GM19328 (cell line): Measurements from ENCODE around the gene WNK3.
"Not testable (repeated sequence)": the region's sequence is repeated elsewhere in the genome, so short reads cannot be mapped to it uniquely, and the experiment has no call there.

Source experiments
- ATAC-seq: cut with Tn5 transposase; IDR thresholded peaks from one replicate; pipeline ENCODE4 v1.9.1; 2021; ENCODE audit warnings: mild to moderate bottlenecking, moderate library complexity; ENCODE audit not compliant: unreplicated experiment

WNK3 gene

DNA sequence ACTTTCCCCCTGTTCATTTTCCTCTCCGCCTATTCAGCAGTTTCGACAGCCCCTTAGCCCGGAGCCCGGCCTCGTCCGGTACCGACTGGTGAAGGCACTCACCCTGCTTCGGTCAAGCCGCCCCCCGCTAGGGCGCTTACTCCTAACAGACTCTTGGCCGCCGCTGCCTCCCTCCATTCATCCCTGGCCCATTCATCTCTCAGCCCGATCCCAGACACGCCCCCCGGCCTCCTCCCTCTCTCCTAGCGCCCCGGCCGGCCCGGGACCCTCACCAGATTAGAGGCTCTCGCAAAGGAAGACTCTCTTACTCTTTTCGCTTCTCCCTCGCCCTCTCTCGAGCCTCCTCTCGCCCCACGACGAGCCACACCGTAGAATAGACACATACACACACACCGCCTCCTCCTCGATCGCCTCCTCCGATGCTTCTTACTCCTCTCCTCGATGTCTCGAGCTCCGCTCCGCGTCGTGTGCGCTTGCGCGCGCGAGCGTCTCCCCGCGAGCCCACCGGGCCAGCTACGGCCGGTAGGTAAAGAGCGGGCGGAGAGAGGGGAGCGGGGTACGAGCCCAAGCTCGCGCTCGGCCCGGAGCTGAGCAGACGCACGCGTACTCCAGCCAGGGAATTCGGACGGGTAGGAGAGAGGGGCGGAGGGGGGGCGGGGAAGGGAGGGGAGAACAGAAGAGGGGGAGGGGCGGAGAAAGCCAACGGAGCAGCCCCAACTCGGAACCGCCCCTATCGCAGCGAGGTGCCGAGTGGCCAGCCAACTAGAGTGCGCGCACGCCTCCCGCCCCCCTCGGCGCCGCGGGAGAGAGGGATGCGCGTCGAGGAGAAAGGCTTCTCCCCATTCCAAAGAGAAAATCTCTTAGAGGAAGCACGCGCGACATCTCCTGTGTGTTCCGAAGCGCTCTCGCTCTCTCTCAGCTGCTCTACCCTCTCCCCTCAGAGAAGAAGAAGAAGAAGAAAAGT, at the start of gene WNK3:
Gene WNK3, minus strand, starts transcription at position 633 of the 964 bp plus-strand sequence.
- no peak for ATAC-seq

DNA sequence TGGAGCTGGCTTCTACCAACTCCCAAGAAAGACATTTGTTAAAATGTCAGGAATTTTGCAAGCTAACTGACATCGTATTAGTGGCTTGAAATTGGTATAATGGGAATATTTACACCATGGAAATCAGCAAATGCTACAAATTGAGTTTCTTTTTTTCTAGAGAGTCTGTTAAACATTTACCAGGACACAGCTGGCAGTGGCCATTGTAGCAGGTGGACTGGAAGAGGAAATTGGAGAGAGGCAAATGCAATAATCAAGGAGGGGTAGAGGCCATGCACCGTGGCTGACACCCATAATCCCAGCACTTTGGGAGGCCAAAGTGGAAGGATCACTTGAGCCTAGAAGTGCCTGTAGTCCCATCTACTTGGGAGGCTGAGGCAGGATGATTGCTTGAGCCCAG, 49.4 kb upstream of the WNK3 start:
- ATAC-seq, result no peak

- no peak for ATAC-seq
These were observed 39.3 kb upstream of the WNK3 start for GRCh38 chrX:54397113-54397512.

- ATAC-seq, result no peak
These were observed 28.5 kb upstream of the WNK3 start for GRCh38 chrX:54386314-54386713.

GRCh38 chrX:54384661-54385060, 26.8 kb upstream of the WNK3 start:
- ATAC-seq, result not testable (repeated sequence)

DNA sequence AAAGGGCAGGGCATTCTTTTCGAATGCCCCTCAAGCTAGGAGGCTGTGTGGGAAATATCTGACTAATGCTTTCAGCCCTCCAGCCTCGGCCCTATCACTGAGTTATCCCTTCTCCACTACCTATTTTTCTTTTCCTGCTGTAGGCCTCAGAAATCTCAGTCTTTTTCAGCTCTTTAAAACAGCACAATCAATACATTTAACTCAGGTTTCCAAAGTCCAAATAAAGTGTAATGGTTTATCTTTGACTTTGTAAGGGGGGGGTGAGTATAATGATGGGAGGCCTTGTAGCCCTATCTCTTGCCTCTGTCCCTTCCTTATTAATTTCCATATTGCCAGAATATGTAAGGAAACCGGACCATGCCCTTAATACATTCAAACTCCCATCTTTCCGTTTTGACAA, 1.6 kb upstream of the WNK3 start:
- ATAC-seq, result no peak

GRCh38 chrX:54358424-54359211, 772 bp upstream of the WNK3 start:
- ATAC-seq, result no peak

DNA sequence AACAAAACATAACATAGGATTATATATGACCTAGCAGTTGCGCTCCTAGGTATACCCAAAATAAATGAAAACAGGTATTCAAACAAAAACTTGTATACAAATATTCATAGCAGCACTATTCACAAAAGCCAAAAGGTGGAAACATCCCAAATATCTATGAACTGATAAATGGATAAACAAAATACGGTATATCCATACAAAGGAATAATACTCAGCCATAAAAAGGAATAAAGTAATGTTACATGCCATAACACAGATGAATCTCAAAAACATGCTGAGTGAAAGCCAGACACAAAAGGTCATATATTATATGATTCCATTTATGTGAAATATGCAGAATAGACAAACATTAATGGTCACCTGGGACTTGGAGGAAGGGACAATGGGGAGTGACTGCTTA, 5.2 kb downstream of the WNK3 start:
- ATAC-seq, result no peak

DNA sequence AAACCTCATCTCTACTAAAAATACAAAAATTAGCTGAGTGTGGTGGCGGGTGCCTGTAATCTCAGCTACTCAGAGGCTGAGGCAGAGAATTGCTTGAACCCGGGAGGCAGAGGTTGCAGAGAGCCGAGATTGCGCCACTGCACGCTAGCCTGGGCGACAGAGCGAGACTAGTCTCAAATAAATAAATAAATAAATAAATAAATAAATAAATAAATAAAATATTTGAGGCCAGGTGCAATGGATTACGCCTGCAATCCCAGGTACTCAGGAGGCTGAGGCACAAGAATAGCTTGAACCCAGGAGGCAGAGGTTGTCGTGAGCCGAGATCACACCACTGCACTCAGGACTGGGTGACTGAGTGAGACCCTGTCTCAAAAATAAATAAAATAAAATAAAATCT, 20.5 kb downstream of the WNK3 start:
- not testable (repeated sequence) for ATAC-seq

- no peak for ATAC-seq
These were observed 32.8 kb downstream of the WNK3 start for GRCh38 chrX:54325077-54325476.

DNA sequence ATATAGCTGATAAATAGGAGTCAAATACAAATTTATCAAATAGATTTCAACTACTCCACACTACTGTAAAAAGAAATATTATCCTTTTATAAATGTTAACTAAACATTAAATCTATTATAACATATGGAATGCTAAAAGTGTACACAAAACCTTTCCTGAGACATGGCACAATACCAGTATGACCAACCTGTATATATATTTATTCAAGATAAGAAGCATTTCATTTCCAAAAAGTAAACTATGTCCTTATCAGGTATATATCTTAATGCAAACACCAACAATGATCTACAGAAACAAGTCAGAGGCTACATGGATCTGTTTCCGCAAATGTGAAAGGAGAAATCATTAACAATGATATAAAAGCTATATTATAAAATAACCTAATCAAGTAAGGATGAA, 37.8 kb downstream of the WNK3 start:
- ATAC-seq, result no peak

DNA sequence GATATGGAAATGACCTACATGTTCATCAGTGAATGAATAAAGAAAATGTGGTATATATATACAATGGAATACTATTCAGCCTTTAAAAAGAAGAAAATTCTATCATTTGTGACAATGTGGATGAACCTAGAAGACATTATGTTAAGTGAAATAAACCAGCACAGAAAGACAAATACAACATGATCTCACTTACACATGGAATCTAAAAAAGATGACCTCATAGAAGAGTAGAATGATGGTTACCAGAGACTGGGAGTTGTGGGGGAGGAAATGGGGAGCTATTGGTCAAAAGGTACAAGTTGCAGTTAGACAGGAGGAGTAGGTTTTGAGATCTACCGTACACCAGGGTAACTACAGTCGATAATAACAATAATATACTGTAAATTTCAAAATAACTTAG, 51.5 kb downstream of the WNK3 start:
- no peak for ATAC-seq

DNA sequence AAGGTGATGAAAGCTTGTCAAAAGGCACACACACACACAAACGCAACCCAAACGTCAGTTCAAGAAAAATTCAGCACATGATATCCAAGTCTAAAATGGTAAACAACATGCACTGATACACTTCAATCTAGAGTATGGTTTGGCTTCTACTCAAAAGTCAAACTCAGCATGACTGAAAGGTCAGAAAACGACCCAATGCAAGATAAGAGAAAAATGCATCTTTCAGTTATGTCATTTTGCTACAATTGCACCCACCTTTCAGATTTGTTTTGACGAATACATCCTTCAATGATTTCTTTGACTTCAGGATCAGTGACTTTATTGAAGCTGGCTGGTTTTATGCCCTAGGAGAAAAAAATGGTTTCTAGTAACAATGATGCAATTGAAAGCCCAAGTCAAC, 56.3 kb downstream of the WNK3 start:
- ATAC-seq, result no peak

GRCh38 chrX:54294306-54294705, 63.5 kb downstream of the WNK3 start:
- ATAC-seq, result no peak

DNA sequence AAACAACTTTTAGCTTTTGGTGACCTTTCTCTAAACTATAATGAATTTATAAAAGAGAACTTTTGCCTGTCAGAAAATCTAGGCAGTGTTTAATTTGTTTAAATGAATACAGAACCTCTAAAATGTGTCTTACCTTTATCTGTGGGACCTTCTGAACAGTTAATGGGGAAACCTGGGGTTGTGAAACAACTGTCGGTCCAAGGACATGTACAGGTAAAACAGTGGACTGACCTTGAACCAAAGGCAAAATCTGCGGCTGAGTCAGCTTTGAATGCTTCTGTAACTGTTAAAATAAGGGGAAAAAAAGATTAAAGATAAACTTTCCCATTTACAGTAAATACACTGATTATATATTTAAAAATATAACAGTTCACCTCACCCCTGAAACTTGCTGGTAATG, 65.1 kb downstream of the WNK3 start:
- ATAC-seq, result no peak

DNA sequence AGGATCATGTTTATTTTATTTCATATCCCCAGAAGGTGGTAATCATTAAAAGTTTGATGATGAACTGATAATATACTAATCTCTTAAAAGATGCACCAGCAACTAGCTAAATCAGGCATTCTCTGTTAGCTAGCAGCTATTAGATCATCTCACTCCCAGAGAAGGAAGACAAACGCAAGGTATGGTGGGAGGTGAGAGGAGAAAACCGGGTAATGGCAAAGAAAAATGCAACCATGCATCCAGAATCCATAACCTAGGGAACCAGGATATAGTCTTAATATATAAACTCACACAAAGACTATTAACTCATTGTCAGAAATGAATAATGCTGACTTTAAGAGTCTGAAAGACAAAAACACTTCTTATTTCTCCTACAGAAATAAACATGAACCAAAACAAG, 66.1 kb downstream of the WNK3 start:
- no peak for ATAC-seq

DNA sequence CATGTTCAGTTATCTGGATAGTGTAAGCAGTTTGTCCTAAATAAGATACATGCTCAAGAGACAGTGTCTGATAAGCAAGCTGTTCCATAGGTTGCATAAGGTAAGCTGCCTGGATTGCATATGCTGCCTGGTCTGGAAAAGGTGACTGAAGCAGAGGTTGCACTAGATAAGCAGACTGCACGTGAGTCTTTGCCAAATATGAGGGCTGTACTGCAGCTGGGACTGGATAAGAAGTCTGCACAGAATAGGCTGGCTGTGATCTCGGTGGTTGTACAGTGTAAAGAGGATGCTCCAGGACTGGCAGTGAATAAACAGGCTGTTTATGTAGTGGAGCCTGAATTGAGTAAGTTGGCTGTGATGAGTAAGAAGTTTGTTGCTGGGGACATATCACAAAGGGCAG, 68.9 kb downstream of the WNK3 start:
- ATAC-seq, result no peak

DNA sequence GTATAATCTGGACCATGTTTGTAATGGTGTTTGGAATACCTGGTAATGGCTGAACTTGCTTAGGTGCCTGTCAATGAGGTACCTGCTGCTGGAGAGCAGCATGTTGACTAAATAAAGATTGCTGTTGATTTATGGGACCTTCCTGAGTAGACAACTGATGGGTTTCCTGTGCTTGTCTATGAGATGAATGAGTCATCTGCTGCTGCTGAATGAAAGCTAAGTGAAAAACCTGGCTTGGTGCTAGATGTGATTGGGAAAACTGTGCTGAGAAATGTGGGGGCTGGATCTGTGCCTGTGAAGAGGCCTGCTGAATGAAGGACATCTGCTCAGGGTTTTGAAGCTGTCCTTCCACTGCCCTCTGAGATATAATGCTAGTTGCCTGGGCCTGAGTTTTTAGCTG, 69.6 kb downstream of the WNK3 start:
- ATAC-seq, result no peak

- no peak for ATAC-seq
These were observed 76.2 kb downstream of the WNK3 start for GRCh38 chrX:54281676-54282075.

DNA sequence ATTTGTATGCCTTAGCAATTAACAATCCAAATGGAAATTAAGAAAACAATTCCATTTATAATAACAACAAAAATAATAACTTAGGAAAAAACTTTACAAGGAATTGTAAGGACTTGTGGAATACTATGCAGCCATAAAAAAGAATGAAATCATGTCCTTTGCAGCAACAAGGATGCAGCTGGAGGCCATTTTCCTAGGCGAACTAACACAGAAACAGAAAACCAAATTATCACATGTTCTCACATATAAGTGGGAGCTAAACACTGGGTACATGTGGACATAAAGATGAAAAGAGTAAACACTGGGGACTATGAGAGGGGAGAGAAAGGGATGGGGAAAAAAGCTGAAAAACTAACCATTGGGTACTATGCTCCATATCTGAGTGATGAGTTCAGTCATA, 77.4 kb downstream of the WNK3 start:
- ATAC-seq, result no peak

DNA sequence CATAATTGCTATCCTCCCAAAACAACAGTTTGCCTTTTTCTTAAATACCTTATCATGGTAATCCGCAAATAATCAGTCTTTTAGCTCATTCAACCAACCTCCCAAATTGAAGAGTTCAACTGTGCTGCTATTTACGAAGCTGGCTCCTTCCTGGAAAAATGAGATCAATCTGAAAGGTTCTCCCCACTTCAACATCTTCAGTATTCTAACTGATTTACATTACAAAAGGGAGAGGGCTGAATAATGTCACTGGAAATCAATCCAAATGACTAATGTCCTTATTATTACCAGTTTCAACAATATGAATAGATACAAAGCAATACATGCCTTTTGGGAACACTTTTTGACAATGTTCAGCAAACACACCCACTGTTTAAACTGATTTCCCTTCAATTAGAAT, 86.2 kb downstream of the WNK3 start:
- ATAC-seq, result no peak

- no peak for ATAC-seq
These were observed 109.5 kb downstream of the WNK3 start for GRCh38 chrX:54248309-54248708.
